Measurements from ENCODE around the gene CCDC17. TPM values are rescaled to one million over a fixed set of nuclear protein-coding genes. Genes with fewer than 3 reads are reported as not detected.

CCDC17 gene
- 1 to 10 TPM; 2.5 to 5.1 TPM for total RNA-seq
- 1.2 TPM for polyA plus RNA-seq (2013, experiment 1 of 2)
- 1.2 TPM for polyA plus RNA-seq (2013, experiment 2 of 2)
- long read RNA-seq, experiment 1: 0 reads
- long read RNA-seq, experiment 2, partial matches to known transcripts: 0 of 1 reads
- long read RNA-seq, experiment 2, other reads (novel, unspliced or antisense): 1 of 1 reads
- long read RNA-seq, experiment 3, partial matches to known transcripts: 0 of 2 reads
- long read RNA-seq, experiment 3, other reads (novel, unspliced or antisense): 2 of 2 reads
- long read RNA-seq, experiment 4, partial matches to known transcripts: 1 of 1 reads
- long read RNA-seq, experiment 4, other reads (novel, unspliced or antisense): 0 of 1 reads

DNA sequence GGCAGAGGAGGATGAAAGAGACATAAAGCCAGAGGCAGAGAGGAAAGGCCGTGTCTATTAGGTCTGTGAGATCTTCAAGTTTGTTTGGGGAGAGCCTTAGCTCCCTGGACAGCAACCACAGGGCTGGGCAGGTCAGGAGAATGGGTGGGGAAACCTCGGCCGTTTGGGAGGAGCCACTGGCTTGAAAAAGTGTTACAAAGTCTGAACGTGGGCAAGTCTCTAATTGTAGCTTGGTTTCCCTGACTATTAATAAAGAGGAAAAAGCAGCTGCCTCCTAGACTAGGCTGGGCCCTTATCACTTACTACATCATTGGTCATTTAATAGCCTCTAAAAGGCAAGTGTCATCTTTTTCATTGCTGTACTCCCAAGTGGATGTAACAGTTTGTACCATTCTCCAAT, at the start of gene CCDC17:
CCDC17 (minus strand) TSS at position 83 of the 400 bp plus-strand sequence. CDS start 145 bp downstream, outside the sequence.
- H3K4me1 ChIP-seq (ENCODE audit: control insufficient read depth, insufficient read depth, low read length): no peaks in the 10 kb centered on the region
- DNase-seq: no peak
- no peaks in the 10 kb centered on the region for H3K9me3 Mint-ChIP-seq
- no peak within 1 kb of the TSS for H3K4me3 Mint-ChIP-seq
- peaks cover 37% of the 10 kb centered on the region for H3K36me3 ChIP-seq (ENCODE audit: control insufficient read depth, insufficient read depth, low read length)
- H3K27me3 ChIP-seq (ENCODE audit: control insufficient read depth, insufficient read depth, low read length, poor library complexity, severe bottlenecking): no peaks in the 10 kb centered on the region
- no peak within 1 kb of the TSS for H3K9ac ChIP-seq (ENCODE audit: extremely low read depth, low read length, poor library complexity, severe bottlenecking)
- peak within 1 kb of the TSS; percentile 17 for H3K27ac ChIP-seq (ENCODE audit: low read depth, low read length)
- peaks cover 45% of the 10 kb centered on the region for H3K36me3 Mint-ChIP-seq (ENCODE audit: low read depth)
- H3K27me3 Mint-ChIP-seq (ENCODE audit: insufficient read depth): no peaks in the 10 kb centered on the region
- H3K27ac Mint-ChIP-seq: peak within 1 kb of the TSS; percentile 55
- WGBS, 2 experiments (ENCODE audit: insufficient coverage in 1 of 2, insufficient read length in 1 of 2): 68 to 94% methylated on average over 2 to 4 of the region's 4 CpGs
- no peak within 1 kb of the TSS for H3K4me3 ChIP-seq (ENCODE audit: low read length)
- no peaks in the 10 kb centered on the region for H3K9me3 ChIP-seq (ENCODE audit: control insufficient read depth, low read length)
- H3K4me1 Mint-ChIP-seq: no peaks in the 10 kb centered on the region
- no peak for TF ChIP-seq CTCF (conservative IDR thresholded peaks at IDR 0.05)

- WGBS, 2 experiments (ENCODE audit: insufficient coverage in 1 of 2, insufficient read length in 1 of 2): 89 to 92% methylated on average over 5 to 6 of the region's 6 CpGs
- H3K27me3 Mint-ChIP-seq (ENCODE audit: insufficient read depth): no peaks in the 10 kb centered on the region
- no peak for DNase-seq
Measured at GRCh38 chr1:45669859-45670655, 46.2 kb upstream of the CCDC17 start.

GRCh38 chr1:45669379-45669778, 45.5 kb upstream of the CCDC17 start:
- Histone ChIP-seq H3K27me3 (ENCODE audit: control insufficient read depth, insufficient read depth, low read length, poor library complexity, severe bottlenecking) (no peaks in the 10 kb centered on the region), H3K27ac (ENCODE audit: low read depth, low read length) (no peak overlapping the region), H3K4me1 (ENCODE audit: control insufficient read depth, insufficient read depth, low read length) (no peaks in the 10 kb centered on the region), H3K4me3 (ENCODE audit: low read length) (no peak overlapping the region), H3K9ac (ENCODE audit: extremely low read depth, low read length, poor library complexity, severe bottlenecking) (no peak overlapping the region), H3K9me3 (ENCODE audit: control insufficient read depth, low read length) (no peaks in the 10 kb centered on the region), H3K36me3 (ENCODE audit: control insufficient read depth, insufficient read depth, low read length) (peaks cover 21% of the 10 kb centered on the region)
- TF ChIP-seq CTCF (conservative IDR thresholded peaks at IDR 0.05): no peak
- H3K36me3 Mint-ChIP-seq (ENCODE audit: low read depth): peaks cover 26% of the 10 kb centered on the region
- H3K27ac Mint-ChIP-seq: no peak overlapping the region
- H3K27me3 Mint-ChIP-seq (ENCODE audit: insufficient read depth): no peaks in the 10 kb centered on the region
- peaks cover 12% of the 10 kb centered on the region for H3K4me1 Mint-ChIP-seq
- WGBS, 2 experiments (ENCODE audit: insufficient coverage in 1 of 2, insufficient read length in 1 of 2): 86 to 100% methylated on average over 1 of the region's 1 CpG
- no peak overlapping the region for H3K4me3 Mint-ChIP-seq
- DNase-seq: no peak
- peaks cover 3% of the 10 kb centered on the region for H3K9me3 Mint-ChIP-seq

More at GRCh38 chr1:45669859-45670655, 46.2 kb upstream of the CCDC17 start:
- H3K9me3 ChIP-seq (ENCODE audit: control insufficient read depth, low read length): no peaks in the 10 kb centered on the region
- H3K4me1 Mint-ChIP-seq: peaks cover 15% of the 10 kb centered on the region
- H3K27me3 ChIP-seq (ENCODE audit: control insufficient read depth, insufficient read depth, low read length, poor library complexity, severe bottlenecking): no peaks in the 10 kb centered on the region
- H3K27ac Mint-ChIP-seq: no peak overlapping the region
- no peak overlapping the region for H3K9ac ChIP-seq (ENCODE audit: extremely low read depth, low read length, poor library complexity, severe bottlenecking)
- H3K4me1 ChIP-seq (ENCODE audit: control insufficient read depth, insufficient read depth, low read length): no peaks in the 10 kb centered on the region
- peaks cover 3% of the 10 kb centered on the region for H3K9me3 Mint-ChIP-seq
- no peak overlapping the region for H3K4me3 Mint-ChIP-seq
- H3K4me3 ChIP-seq (ENCODE audit: low read length): no peak overlapping the region
- TF ChIP-seq CTCF (conservative IDR thresholded peaks at IDR 0.05): no peak
- H3K36me3 ChIP-seq (ENCODE audit: control insufficient read depth, insufficient read depth, low read length): peaks cover 26% of the 10 kb centered on the region
- no peak overlapping the region for H3K27ac ChIP-seq (ENCODE audit: low read depth, low read length)
- peaks cover 27% of the 10 kb centered on the region for H3K36me3 Mint-ChIP-seq (ENCODE audit: low read depth)
